ENCODE data around the gene ESYT1. TPM values are rescaled to one million over a fixed set of nuclear protein-coding genes. Genes with fewer than 3 reads are reported as not detected.
A peak's percentile ranks its signal among the peaks of the same experiment; 100 is the strongest.

The ESYT1 gene, protein sequence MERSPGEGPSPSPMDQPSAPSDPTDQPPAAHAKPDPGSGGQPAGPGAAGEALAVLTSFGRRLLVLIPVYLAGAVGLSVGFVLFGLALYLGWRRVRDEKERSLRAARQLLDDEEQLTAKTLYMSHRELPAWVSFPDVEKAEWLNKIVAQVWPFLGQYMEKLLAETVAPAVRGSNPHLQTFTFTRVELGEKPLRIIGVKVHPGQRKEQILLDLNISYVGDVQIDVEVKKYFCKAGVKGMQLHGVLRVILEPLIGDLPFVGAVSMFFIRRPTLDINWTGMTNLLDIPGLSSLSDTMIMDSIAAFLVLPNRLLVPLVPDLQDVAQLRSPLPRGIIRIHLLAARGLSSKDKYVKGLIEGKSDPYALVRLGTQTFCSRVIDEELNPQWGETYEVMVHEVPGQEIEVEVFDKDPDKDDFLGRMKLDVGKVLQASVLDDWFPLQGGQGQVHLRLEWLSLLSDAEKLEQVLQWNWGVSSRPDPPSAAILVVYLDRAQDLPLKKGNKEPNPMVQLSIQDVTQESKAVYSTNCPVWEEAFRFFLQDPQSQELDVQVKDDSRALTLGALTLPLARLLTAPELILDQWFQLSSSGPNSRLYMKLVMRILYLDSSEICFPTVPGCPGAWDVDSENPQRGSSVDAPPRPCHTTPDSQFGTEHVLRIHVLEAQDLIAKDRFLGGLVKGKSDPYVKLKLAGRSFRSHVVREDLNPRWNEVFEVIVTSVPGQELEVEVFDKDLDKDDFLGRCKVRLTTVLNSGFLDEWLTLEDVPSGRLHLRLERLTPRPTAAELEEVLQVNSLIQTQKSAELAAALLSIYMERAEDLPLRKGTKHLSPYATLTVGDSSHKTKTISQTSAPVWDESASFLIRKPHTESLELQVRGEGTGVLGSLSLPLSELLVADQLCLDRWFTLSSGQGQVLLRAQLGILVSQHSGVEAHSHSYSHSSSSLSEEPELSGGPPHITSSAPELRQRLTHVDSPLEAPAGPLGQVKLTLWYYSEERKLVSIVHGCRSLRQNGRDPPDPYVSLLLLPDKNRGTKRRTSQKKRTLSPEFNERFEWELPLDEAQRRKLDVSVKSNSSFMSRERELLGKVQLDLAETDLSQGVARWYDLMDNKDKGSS
- total RNA-seq, result 190 TPM
- 100 to 1,000 TPM; 249 to 395 (median 333) TPM for polyA plus RNA-seq

DNA sequence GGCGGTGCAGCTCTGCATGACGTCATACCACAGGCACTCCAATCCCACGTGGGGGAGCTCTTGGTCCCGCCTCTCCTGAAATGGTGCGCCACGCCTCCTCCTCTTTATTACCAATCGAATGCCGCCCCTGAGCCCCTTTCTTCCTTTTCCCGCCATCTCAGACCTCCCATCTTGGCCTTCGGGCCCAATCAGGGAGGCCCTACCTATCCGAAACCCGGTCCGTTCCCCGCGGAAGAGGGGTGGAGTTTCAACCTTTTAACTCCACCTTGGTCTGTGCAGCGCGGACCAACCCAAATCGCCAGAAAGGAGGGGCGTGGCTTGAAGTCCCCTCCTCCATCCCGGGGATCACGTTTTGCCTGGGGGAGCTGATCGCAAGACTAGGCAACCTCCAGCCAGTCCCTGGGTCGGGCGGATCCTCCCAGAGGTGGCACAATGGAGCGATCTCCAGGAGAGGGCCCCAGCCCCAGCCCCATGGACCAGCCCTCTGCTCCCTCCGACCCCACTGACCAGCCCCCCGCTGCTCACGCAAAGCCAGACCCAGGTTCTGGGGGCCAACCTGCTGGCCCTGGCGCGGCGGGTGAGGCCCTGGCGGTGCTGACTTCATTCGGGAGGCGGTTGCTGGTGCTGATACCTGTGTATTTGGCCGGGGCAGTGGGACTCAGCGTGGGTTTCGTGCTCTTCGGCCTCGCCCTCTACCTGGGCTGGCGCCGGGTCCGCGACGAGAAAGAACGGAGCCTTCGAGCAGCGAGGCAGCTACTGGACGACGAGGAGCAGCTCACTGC is at the start of gene ESYT1:
Gene ESYT1, plus strand, starts transcription at position 380 of the 782 bp plus-strand sequence. Its CDS starts 53 bp downstream, at position 433.
- H3K4me3 ChIP-seq (ENCODE audit: low read depth, low read length), result peak within 1 kb of the TSS; percentile 91
- ATAC-seq (ENCODE audit: low read depth in 2 of 2) (peak; percentile 90 to 94), DNase-seq (peak; percentile 98 to 100 (median 99))
- Mint-ChIP-seq H3K27me3 (no peaks in the 10 kb centered on the region), H3K27ac (peak within 1 kb of the TSS; percentile 92 to 98 (median 93)), H3K36me3 (peaks cover 29% of the 10 kb centered on the region), H3K9me3 (peaks cover 0 to 5% (median 0%) of the 10 kb centered on the region in 7 donors), H3K4me1 (peaks cover 10 to 78% (median 47%) of the 10 kb centered on the region in 4 donors), H3K4me3 (peak within 1 kb of the TSS; percentile 87 to 100 (median 98))
- peaks cover 42% of the 10 kb centered on the region for H3K4me1 ChIP-seq (ENCODE audit: control insufficient read depth, insufficient read depth, low read length, poor library complexity, severe bottlenecking)
- H3K27ac ChIP-seq (ENCODE audit: insufficient read depth, low read length, poor library complexity, severe bottlenecking), result peak within 1 kb of the TSS; percentile 87
- no peaks in the 10 kb centered on the region for H3K27me3 ChIP-seq (ENCODE audit: control insufficient read depth, insufficient read depth, low read length)
- peaks cover 0 to 7% of the 10 kb centered on the region in 2 experiments for H3K9me3 ChIP-seq (ENCODE audit: control insufficient read depth in 2 of 2, low read length in 2 of 2)
- peaks cover 28% of the 10 kb centered on the region for H3K36me3 ChIP-seq (ENCODE audit: control insufficient read depth, insufficient read depth, low read length)

DNA sequence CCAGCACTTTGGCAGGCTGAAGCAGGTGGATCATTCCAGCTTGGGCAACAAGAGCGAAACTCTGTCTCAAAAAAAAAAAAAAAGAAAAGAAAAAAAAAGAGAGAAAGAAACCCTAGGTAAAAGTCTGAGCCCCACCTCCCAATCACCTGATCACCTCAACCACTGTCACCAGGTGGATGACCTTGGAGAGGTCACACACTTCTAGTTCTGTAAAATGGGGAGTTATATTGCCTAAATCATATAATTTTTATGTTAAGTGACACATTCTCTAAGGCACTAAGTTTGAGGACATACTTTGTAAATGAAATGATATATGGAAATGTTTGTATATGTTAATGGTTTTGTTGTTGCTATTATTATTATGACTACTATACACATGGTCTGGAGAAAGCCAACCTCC is 49.6 kb upstream of the ESYT1 start:
- H3K27ac ChIP-seq (ENCODE audit: insufficient read depth, low read length, poor library complexity, severe bottlenecking), result no peak overlapping the region
- Mint-ChIP-seq H3K27me3 (peaks cover 35% of the 10 kb centered on the region), H3K4me3 (peak overlapping the region; percentile 57 to 93 (median 87)), H3K27ac (no peak overlapping the region), H3K9me3 (peaks cover 0 to 3% (median 0%) of the 10 kb centered on the region in 7 donors), H3K36me3 (no peaks in the 10 kb centered on the region), H3K4me1 (peaks cover 0 to 17% (median 6%) of the 10 kb centered on the region in 4 donors)
- ATAC-seq (ENCODE audit: low read depth in 2 of 2) (no peak), DNase-seq (no peak)
- no peaks in the 10 kb centered on the region for H3K27me3 ChIP-seq (ENCODE audit: control insufficient read depth, insufficient read depth, low read length)
- H3K4me1 ChIP-seq (ENCODE audit: control insufficient read depth, insufficient read depth, low read length, poor library complexity, severe bottlenecking), result peaks cover 21% of the 10 kb centered on the region
- no peaks in the 10 kb centered on the region for H3K36me3 ChIP-seq (ENCODE audit: control insufficient read depth, insufficient read depth, low read length)
- no peaks in the 10 kb centered on the region for H3K9me3 ChIP-seq (ENCODE audit: control insufficient read depth in 2 of 2, low read length in 2 of 2)
- no peak overlapping the region for H3K4me3 ChIP-seq (ENCODE audit: low read depth, low read length)

DNA sequence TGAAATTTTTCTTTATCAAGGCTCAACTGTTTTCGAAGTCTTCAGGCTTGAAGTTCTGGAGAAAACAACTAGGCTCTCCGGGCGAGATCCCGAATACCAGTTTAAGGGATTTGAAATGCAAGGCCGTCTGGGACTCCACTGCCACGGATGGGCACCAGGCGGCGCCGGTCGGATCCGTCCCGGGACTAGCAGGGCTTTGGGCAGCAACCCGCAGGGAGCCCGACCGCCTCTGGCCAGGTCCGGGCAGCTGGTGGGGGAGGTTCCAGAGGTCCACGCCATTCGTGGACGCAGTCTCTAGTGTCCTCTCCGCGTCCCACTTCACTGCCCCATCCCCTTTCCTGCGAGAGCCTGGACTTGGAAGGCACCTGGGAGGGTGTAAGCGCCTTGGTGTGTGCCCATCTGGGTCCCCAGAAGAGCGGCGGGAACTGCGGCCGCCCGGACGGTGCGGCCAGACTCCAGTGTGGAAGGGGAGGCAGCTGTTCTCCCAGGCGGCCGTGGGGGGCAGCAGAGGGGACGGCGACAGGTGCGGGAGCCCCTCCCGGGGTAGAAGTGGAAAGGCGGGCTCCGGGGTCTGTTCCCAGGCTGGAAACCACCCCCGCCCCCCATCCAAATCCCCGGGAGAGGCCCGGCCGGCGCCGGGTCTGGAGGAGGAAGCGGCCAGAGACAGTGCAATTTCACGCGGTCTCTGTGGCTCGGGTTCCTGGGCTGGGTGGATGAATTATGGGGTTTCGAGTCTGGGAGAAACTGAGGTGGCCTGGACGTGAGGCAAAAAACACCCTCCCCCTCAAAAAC is 48.9 kb upstream of the ESYT1 start:
- Mint-ChIP-seq H3K27me3 (peaks cover 40% of the 10 kb centered on the region), H3K4me1 (peaks cover 0 to 17% (median 6%) of the 10 kb centered on the region in 4 donors), H3K4me3 (peak overlapping the region; percentile 80 to 93 (median 87)), H3K9me3 (peaks cover 0 to 3% (median 0%) of the 10 kb centered on the region in 7 donors), H3K36me3 (no peaks in the 10 kb centered on the region), H3K27ac (no peak overlapping the region)
- no peak overlapping the region for H3K27ac ChIP-seq (ENCODE audit: insufficient read depth, low read length, poor library complexity, severe bottlenecking)
- peaks cover 21% of the 10 kb centered on the region for H3K4me1 ChIP-seq (ENCODE audit: control insufficient read depth, insufficient read depth, low read length, poor library complexity, severe bottlenecking)
- H3K9me3 ChIP-seq (ENCODE audit: control insufficient read depth in 2 of 2, low read length in 2 of 2), result no peaks in the 10 kb centered on the region
- H3K27me3 ChIP-seq (ENCODE audit: control insufficient read depth, insufficient read depth, low read length), result no peaks in the 10 kb centered on the region
- ATAC-seq (ENCODE audit: low read depth in 2 of 2), result peak; percentile 50 to 54
- no peaks in the 10 kb centered on the region for H3K36me3 ChIP-seq (ENCODE audit: control insufficient read depth, insufficient read depth, low read length)
- peak overlapping the region; percentile 82 for H3K4me3 ChIP-seq (ENCODE audit: low read depth, low read length)
- peak; percentile 35 to 50 (median 45) for DNase-seq

DNA sequence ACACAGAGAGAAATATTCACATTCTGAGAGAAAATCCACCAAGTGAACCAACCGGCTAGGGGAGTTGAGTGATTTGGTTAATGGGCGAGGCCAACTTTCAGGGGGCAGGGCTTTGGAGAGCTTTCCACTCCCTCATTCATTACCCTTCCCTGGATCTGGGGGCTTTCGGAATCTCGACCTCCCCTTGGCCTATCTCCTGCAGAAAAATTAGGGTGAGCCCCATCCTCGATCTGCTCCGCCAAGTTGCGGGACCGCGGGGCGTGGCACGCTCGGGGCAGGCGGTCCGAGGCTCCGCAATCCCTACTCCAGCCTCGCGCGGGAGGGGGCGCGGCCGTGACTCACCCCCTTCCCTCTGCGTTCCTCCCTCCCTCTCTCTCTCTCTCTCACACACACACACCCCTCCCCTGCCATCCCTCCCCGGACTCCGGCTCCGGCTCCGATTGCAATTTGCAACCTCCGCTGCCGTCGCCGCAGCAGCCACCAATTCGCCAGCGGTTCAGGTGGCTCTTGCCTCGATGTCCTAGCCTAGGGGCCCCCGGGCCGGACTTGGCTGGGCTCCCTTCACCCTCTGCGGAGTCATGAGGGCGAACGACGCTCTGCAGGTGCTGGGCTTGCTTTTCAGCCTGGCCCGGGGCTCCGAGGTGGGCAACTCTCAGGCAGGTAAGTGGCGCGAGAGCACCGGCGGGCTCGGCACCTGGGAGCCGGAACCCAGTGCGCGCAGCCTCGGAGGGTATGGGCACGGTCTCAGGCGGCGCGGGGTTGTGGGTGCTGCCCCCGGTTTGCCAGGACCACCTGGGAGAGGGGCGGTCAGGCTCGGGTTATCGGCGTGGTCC is 48.1 kb upstream of the ESYT1 start, which contains the start of gene ERBB3:
Gene ERBB3, plus strand, starts transcription at position 443 of the 833 bp plus-strand sequence. Its CDS starts 136 bp downstream, at position 579.
- no peak within 1 kb of the TSS for H3K27ac Mint-ChIP-seq
- peaks cover 0 to 2% (median 0%) of the 10 kb centered on the region in 7 donors for H3K9me3 Mint-ChIP-seq
- H3K27me3 ChIP-seq (ENCODE audit: control insufficient read depth, insufficient read depth, low read length), result no peaks in the 10 kb centered on the region

DNA sequence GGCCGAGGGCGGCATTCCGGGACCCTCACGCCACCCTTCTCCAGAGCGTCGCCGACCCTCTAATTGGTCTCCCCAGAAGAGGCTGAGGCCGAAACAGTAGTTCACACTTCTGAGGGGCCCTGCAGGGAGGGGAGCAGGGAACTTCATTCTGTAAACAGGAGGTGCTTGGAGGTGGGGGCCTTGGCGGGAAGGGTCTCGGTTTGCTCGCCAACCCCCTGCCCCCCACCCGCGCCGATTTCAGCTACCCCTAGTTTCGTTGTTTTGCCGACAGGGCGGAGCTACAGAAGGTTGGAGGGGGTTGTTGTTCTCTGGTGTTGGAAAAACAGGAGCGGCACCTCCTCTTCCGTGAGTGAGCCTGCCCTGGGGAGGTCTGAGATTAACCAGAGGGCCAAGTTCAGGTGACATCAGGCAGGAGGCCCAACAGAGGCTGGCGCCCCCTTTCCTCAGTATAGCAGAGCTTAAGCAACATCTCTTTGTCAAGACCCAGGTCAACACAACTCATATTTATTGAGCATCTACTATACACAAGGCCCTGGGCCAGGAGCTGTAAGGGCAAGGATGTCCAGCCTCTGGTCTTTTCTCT is 47.4 kb upstream of the ESYT1 start:
- Mint-ChIP-seq H3K4me1 (peaks cover 0 to 17% (median 6%) of the 10 kb centered on the region in 4 donors), H3K27me3 (peaks cover 40% of the 10 kb centered on the region), H3K9me3 (peaks cover 0 to 2% (median 0%) of the 10 kb centered on the region in 7 donors), H3K36me3 (no peaks in the 10 kb centered on the region), H3K4me3 (peak overlapping the region; percentile 80 to 93 (median 87)), H3K27ac (no peak overlapping the region)
- no peaks in the 10 kb centered on the region for H3K9me3 ChIP-seq (ENCODE audit: control insufficient read depth in 2 of 2, low read length in 2 of 2)
- no peak for ATAC-seq (ENCODE audit: low read depth in 2 of 2)
- peak in 1 of 3 donors; percentile 26 for DNase-seq
- H3K27ac ChIP-seq (ENCODE audit: insufficient read depth, low read length, poor library complexity, severe bottlenecking), result no peak overlapping the region
- no peak overlapping the region for H3K4me3 ChIP-seq (ENCODE audit: low read depth, low read length)
- no peaks in the 10 kb centered on the region for H3K27me3 ChIP-seq (ENCODE audit: control insufficient read depth, insufficient read depth, low read length)
- peaks cover 21% of the 10 kb centered on the region for H3K4me1 ChIP-seq (ENCODE audit: control insufficient read depth, insufficient read depth, low read length, poor library complexity, severe bottlenecking)
- no peaks in the 10 kb centered on the region for H3K36me3 ChIP-seq (ENCODE audit: control insufficient read depth, insufficient read depth, low read length)

More for the DNA sequence above, 48.1 kb upstream of the ESYT1 start, which contains the start of gene ERBB3:
- H3K9me3 ChIP-seq (ENCODE audit: control insufficient read depth in 2 of 2, low read length in 2 of 2), result no peaks in the 10 kb centered on the region
- peak within 1 kb of the TSS; percentile 82 for H3K4me3 ChIP-seq (ENCODE audit: low read depth, low read length)
- H3K27ac ChIP-seq (ENCODE audit: insufficient read depth, low read length, poor library complexity, severe bottlenecking), result no peak within 1 kb of the TSS
- peaks cover 40% of the 10 kb centered on the region for H3K27me3 Mint-ChIP-seq
- peaks cover 0 to 17% (median 6%) of the 10 kb centered on the region in 4 donors for H3K4me1 Mint-ChIP-seq
- peak; percentile 63 to 68 for ATAC-seq (ENCODE audit: low read depth in 2 of 2)
- no peaks in the 10 kb centered on the region for H3K36me3 ChIP-seq (ENCODE audit: control insufficient read depth, insufficient read depth, low read length)
- no peaks in the 10 kb centered on the region for H3K36me3 Mint-ChIP-seq
- peak; percentile 41 to 66 (median 59) for DNase-seq
- peaks cover 21% of the 10 kb centered on the region for H3K4me1 ChIP-seq (ENCODE audit: control insufficient read depth, insufficient read depth, low read length, poor library complexity, severe bottlenecking)
- peak within 1 kb of the TSS; percentile 80 to 93 (median 87) for H3K4me3 Mint-ChIP-seq

All from CD4-positive, CD25-positive, alpha-beta regulatory T cell (primary cell).